ENCODE measurements around the gene CLEC2L.

GRCh38 chr7:139476891-139477290 lies 46.6 kb upstream of the CLEC2L start:
- TF ChIP-seq, protein P1, sequence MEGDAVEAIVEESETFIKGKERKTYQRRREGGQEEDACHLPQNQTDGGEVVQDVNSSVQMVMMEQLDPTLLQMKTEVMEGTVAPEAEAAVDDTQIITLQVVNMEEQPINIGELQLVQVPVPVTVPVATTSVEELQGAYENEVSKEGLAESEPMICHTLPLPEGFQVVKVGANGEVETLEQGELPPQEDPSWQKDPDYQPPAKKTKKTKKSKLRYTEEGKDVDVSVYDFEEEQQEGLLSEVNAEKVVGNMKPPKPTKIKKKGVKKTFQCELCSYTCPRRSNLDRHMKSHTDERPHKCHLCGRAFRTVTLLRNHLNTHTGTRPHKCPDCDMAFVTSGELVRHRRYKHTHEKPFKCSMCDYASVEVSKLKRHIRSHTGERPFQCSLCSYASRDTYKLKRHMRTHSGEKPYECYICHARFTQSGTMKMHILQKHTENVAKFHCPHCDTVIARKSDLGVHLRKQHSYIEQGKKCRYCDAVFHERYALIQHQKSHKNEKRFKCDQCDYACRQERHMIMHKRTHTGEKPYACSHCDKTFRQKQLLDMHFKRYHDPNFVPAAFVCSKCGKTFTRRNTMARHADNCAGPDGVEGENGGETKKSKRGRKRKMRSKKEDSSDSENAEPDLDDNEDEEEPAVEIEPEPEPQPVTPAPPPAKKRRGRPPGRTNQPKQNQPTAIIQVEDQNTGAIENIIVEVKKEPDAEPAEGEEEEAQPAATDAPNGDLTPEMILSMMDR (IDR thresholded peaks at IDR 0.05) = no peak
- TF ChIP-seq POLR2AphosphoS5 (IDR thresholded peaks at IDR 0.05) (no peak), POLR2A (IDR thresholded peaks at IDR 0.05) (no peak)
